ENCODE results near the gene TEX10.

TEX10 gene

GRCh38 chr9:100377015-100377414 is 24.3 kb upstream of the TEX10 start:
- H3K4me1 ChIP-seq, result peaks cover 0 to 4% (median 0%) of the 10 kb centered on the region in 10 experiments; a peak in 1 of 20 replicates
- H3K4me3 ChIP-seq, result no peak overlapping the region
- H3K36me3 ChIP-seq, result peaks cover 0 to 4% (median 0%) of the 10 kb centered on the region in 11 experiments; a peak in 3 of 22 replicates
- H4K20me1 ChIP-seq, result no peaks in the 10 kb centered on the region
- peaks cover 15 to 22% (median 20%) of the 10 kb centered on the region in 11 experiments for H3K9me3 ChIP-seq (replicated peaks in 1 of 11)
- no peaks in the 10 kb centered on the region for H3K27me3 ChIP-seq
- no peak overlapping the region for H3K27ac ChIP-seq
- H3K4me2 ChIP-seq, result no peak overlapping the region; a peak in 1 of 22 replicates
- TF ChIP-seq Cebpa-rat (IDR thresholded peaks at IDR 0.05), result no peak
- H3K9ac ChIP-seq, result no peak overlapping the region

GRCh38 chr9:100375658-100376057 is 22.9 kb upstream of the TEX10 start:
- H4K20me1 ChIP-seq, result no peaks in the 10 kb centered on the region
- no peak overlapping the region for H3K4me2 ChIP-seq
- peaks cover 15 to 22% (median 20%) of the 10 kb centered on the region in 11 experiments for H3K9me3 ChIP-seq (replicated peaks in 1 of 11)
- no peaks in the 10 kb centered on the region for H3K27me3 ChIP-seq
- peaks cover 0 to 4% (median 0%) of the 10 kb centered on the region in 10 experiments; a peak in 1 of 20 replicates for H3K4me1 ChIP-seq
- no peak for TF ChIP-seq Cebpa-rat (IDR thresholded peaks at IDR 0.05)
- no peak overlapping the region for H3K4me3 ChIP-seq
- H3K9ac ChIP-seq, result no peak overlapping the region
- H3K36me3 ChIP-seq, result peaks cover 0 to 4% (median 0%) of the 10 kb centered on the region in 11 experiments; a peak in 3 of 22 replicates
- H3K27ac ChIP-seq, result no peak overlapping the region

- Histone ChIP-seq H3K4me3 (no peak overlapping the region), H3K9ac (no peak overlapping the region), H3K4me1 (peaks cover 0 to 4% (median 0%) of the 10 kb centered on the region in 10 experiments; a peak in 1 of 20 replicates), H4K20me1 (no peaks in the 10 kb centered on the region), H3K27me3 (no peaks in the 10 kb centered on the region), H3K36me3 (peaks cover 0 to 20% (median 11%) of the 10 kb centered on the region in 11 experiments; a peak in 10 of 22 replicates), H3K27ac (no peak overlapping the region), H3K4me2 (no peak overlapping the region), H3K9me3 (replicated peaks in 1 of 11) (peaks cover 34 to 50% (median 43%) of the 10 kb centered on the region in 11 experiments)
- no peak for TF ChIP-seq Cebpa-rat (IDR thresholded peaks at IDR 0.05)
Measured at GRCh38 chr9:100372648-100373047, 19.9 kb upstream of the TEX10 start.

- peaks cover 43 to 62% (median 54%) of the 10 kb centered on the region in 11 experiments for H3K9me3 ChIP-seq (replicated peaks in 1 of 11)
- no peak for TF ChIP-seq Cebpa-rat (IDR thresholded peaks at IDR 0.05)
- H3K27me3 ChIP-seq, result no peaks in the 10 kb centered on the region
- H4K20me1 ChIP-seq, result no peaks in the 10 kb centered on the region
- no peak overlapping the region for H3K9ac ChIP-seq
- no peak overlapping the region for H3K27ac ChIP-seq
- no peaks in the 10 kb centered on the region for H3K4me1 ChIP-seq
- H3K4me2 ChIP-seq, result no peak overlapping the region
- H3K36me3 ChIP-seq, result peaks cover 0 to 19% (median 11%) of the 10 kb centered on the region in 11 experiments; a peak in 9 of 22 replicates
- H3K4me3 ChIP-seq, result no peak overlapping the region
Measured at GRCh38 chr9:100370064-100370723, 17.5 kb upstream of the TEX10 start.

GRCh38 chr9:100368672-100369071 is 15.9 kb upstream of the TEX10 start:
- H3K4me3 ChIP-seq, result no peak overlapping the region
- no peak for TF ChIP-seq Cebpa-rat (IDR thresholded peaks at IDR 0.05)

GRCh38 chr9:100366121-100366520 is 13.4 kb upstream of the TEX10 start:
- no peak overlapping the region for H3K4me3 ChIP-seq
- no peak overlapping the region for H3K4me2 ChIP-seq
- H3K27me3 ChIP-seq, result no peaks in the 10 kb centered on the region
- no peak for TF ChIP-seq Cebpa-rat (IDR thresholded peaks at IDR 0.05)
- H3K27ac ChIP-seq, result no peak overlapping the region
- H3K9ac ChIP-seq, result no peak overlapping the region
- H3K36me3 ChIP-seq, result peaks cover 0 to 29% (median 17%) of the 10 kb centered on the region in 11 experiments; a peak in 13 of 22 replicates
- H4K20me1 ChIP-seq, result no peaks in the 10 kb centered on the region
- peaks cover 68 to 86% (median 76%) of the 10 kb centered on the region in 11 experiments for H3K9me3 ChIP-seq (replicated peaks in 1 of 11)
- no peaks in the 10 kb centered on the region for H3K4me1 ChIP-seq

More at GRCh38 chr9:100368672-100369071, 15.9 kb upstream of the TEX10 start:
- Histone ChIP-seq H4K20me1 (no peaks in the 10 kb centered on the region), H3K9ac (no peak overlapping the region), H3K4me1 (no peaks in the 10 kb centered on the region), H3K27ac (no peak overlapping the region), H3K9me3 (replicated peaks in 1 of 11) (peaks cover 58 to 71% (median 64%) of the 10 kb centered on the region in 11 experiments), H3K36me3 (peaks cover 0 to 23% (median 15%) of the 10 kb centered on the region in 11 experiments; a peak in 13 of 22 replicates), H3K27me3 (no peaks in the 10 kb centered on the region), H3K4me2 (no peak overlapping the region)

- H3K36me3 ChIP-seq, result peaks cover 0 to 29% (median 16%) of the 10 kb centered on the region in 11 experiments; a peak in 14 of 22 replicates
- no peak for TF ChIP-seq Cebpa-rat (IDR thresholded peaks at IDR 0.05)
- 0 out of 20 replicates have a peak overlapping the region, but pooled peaks of 1 of the 10 experiments have one; percentile 15 for H3K4me3 ChIP-seq
- H3K4me2 ChIP-seq, result no peak overlapping the region
- H3K4me1 ChIP-seq, result no peaks in the 10 kb centered on the region
- no peaks in the 10 kb centered on the region for H3K27me3 ChIP-seq
- peaks cover 62 to 80% (median 73%) of the 10 kb centered on the region in 11 experiments for H3K9me3 ChIP-seq (replicated peaks in 1 of 11)
- H4K20me1 ChIP-seq, result no peaks in the 10 kb centered on the region
- H3K27ac ChIP-seq, result no peak overlapping the region
- no peak overlapping the region for H3K9ac ChIP-seq
Measured at GRCh38 chr9:100364013-100364412, 11.3 kb upstream of the TEX10 start.

- Histone ChIP-seq H3K4me3 (no peak overlapping the region), H4K20me1 (no peaks in the 10 kb centered on the region), H3K4me1 (peaks cover 12 to 28% (median 20%) of the 10 kb centered on the region in 10 experiments), H3K9ac (no peak overlapping the region), H3K9me3 (replicated peaks in 1 of 11) (peaks cover 19 to 61% (median 52%) of the 10 kb centered on the region in 11 experiments), H3K27ac (no peak overlapping the region), H3K27me3 (no peaks in the 10 kb centered on the region), H3K4me2 (no peak overlapping the region), H3K36me3 (peaks cover 0 to 16% (median 7%) of the 10 kb centered on the region in 11 experiments; a peak in 11 of 22 replicates)
- TF ChIP-seq Cebpa-rat (IDR thresholded peaks at IDR 0.05), result no peak
Measured at GRCh38 chr9:100359057-100359456, 6.3 kb upstream of the TEX10 start.

- TF ChIP-seq Cebpa-rat (IDR thresholded peaks at IDR 0.05), result no peak
- Histone ChIP-seq H3K27me3 (no peaks in the 10 kb centered on the region), H3K27ac (0 out of 22 replicates have a peak overlapping the region, but pooled peaks of 1 of the 11 experiments have one; percentile 2), H3K9ac (no peak overlapping the region), H3K36me3 (peaks cover 0 to 7% (median 0%) of the 10 kb centered on the region in 11 experiments; a peak in 4 of 22 replicates), H4K20me1 (peaks cover 0 to under 1% (median 0%) of the 10 kb centered on the region in 11 experiments; a peak in 3 of 22 replicates), H3K4me3 (no peak overlapping the region), H3K4me1 (peaks cover 21 to 39% (median 30%) of the 10 kb centered on the region in 10 experiments), H3K4me2 (peak overlapping the region in 9 of 11 experiments; percentile 6 to 51 (median 26); a peak in 11 of 22 replicates), H3K9me3 (replicated peaks in 1 of 11) (peaks cover 5 to 46% (median 38%) of the 10 kb centered on the region in 11 experiments; a peak in 21 of 22 replicates)
Measured at GRCh38 chr9:100357501-100357900, 4.8 kb upstream of the TEX10 start.
